NCI-H2196 treated with DMSO at 0.1 percent for 48 hours (cell line): ENCODE results near the gene TUBB3.
A peak's percentile ranks its signal among the peaks of the same experiment; 100 is the strongest.
"Not testable (repeated sequence)": the region's sequence is repeated elsewhere in the genome, so short reads cannot be mapped to it uniquely, and the experiment has no call there.

Source experiments
- DNase-seq: peaks from one replicate; lab custom pipeline; 2025; ENCODE audit not compliant: unreplicated experiment; lab: John Stamatoyannopoulos, UW

TUBB3 gene

DNA sequence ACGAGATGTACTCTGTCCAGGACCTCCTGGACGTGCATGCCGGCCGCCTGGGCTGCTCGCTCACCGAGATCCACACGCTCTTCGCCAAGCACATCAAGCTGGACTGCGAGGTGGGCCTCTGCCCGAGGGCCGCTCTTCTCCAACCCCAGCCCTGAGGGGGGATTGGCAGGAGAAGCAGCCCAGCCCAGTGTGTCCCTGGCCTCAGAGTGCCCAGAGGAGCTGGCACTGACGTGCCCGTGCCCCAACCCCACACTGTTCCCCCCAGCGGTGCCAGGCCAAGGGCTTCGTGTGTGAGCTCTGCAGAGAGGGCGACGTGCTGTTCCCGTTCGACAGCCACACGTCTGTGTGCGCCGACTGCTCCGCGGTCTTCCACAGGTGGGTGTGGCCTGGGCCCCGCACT, 41.1 kb downstream of the TUBB3 start:
- DNase-seq: no peak

DNA sequence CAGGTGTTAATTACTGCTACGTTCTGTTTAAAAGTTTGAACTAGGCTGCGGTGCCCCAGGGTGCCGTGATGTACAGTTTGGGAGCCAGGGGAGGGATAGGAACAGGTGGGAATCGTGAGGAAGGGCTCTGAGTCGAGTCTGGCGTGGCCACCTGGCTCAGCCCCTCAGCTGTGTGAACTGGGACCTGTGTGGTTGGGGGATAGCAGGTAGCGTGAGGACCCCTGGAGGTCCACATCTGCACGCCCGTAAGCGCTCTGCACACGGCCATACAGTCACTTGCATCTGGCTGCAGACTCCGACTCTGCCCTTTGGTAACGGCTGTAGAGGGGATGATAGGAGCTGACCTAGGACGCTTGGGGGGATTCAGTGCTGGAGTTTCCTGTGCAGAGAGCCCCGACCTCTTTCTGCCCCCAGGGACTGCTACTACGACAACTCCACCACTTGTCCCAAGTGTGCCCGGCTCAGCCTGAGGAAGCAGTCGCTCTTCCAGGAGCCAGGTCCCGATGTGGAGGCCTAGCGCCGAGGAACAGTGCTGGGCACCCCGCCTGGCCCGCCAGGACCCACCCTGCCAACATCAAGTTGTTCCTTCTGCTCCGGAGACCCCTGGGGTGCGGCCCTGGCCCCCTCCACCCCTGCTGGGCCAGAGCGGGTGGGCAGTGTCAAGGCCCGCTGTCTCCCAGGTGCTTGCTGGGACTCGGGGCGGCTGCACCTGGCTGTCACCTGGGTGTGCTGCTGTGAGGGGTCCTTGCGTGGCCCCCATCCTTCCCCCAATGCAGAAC, 42.5 kb downstream of the TUBB3 start:
- no peak for DNase-seq

DNA sequence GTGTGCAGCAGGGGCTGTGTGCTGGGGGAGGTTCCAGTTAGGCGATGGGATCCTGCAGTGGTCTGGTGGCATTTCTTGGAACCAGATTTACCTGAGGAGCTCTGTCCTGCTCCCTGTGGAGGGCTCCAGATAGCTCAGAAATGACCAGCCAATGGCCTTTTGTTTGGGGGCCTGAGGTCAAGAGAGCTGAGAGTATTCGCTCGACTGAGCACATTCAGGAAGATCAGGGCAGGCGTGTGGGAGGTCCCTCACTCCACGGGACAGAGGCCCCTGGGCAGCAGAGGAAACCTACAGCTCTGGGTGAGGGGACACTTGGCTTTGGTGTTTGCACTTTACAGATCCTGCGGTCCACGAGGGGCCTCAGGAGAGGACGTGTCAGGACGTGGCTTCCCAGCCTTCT, 43.6 kb downstream of the TUBB3 start:
- DNase-seq: no peak

- not testable (repeated sequence) for DNase-seq
These were observed 44.3 kb downstream of the TUBB3 start for GRCh38 chr16:89967436-89967835.

DNA sequence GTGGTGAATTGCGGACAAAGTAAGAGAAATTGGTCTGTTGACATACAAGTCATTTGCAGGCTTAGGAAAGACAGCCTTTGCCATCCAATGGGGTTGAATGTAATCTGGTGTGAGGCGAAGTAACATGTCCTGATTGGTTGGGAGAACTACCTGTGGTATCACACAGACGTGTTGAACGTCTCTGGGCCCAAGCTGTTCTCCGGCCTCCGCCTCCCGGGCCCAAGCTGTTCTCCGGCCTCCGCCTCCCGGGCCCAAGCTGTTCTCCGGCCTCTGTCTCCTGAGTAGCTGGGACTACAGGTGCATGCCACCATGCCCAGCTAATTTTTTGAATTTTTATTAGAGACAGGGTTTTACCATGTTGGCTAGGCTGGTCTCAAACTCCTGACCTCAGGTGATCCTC, 44.9 kb downstream of the TUBB3 start:
- not testable (repeated sequence) for DNase-seq

- DNase-seq: no peak
These were observed 46.7 kb downstream of the TUBB3 start for GRCh38 chr16:89969741-89970410.

GRCh38 chr16:89971495-89972243, 48.5 kb downstream of the TUBB3 start:
- DNase-seq: no peak

GRCh38 chr16:89972244-89973234, 49.4 kb downstream of the TUBB3 start:
- DNase-seq: peak; percentile 42

GRCh38 chr16:89973235-89973634, 50.1 kb downstream of the TUBB3 start:
- no peak for DNase-seq

- DNase-seq: no peak
These were observed 50.7 kb downstream of the TUBB3 start for GRCh38 chr16:89973654-89974335.

- DNase-seq: no peak
These were observed 51.7 kb downstream of the TUBB3 start for GRCh38 chr16:89974870-89975269.

- DNase-seq: no peak
These were observed 58.3 kb downstream of the TUBB3 start for GRCh38 chr16:89981414-89981813.

GRCh38 chr16:89982318-89982717, 59.2 kb downstream of the TUBB3 start:
- no peak for DNase-seq

- no peak for DNase-seq
These were observed 60.4 kb downstream of the TUBB3 start for GRCh38 chr16:89983536-89983935.

DNA sequence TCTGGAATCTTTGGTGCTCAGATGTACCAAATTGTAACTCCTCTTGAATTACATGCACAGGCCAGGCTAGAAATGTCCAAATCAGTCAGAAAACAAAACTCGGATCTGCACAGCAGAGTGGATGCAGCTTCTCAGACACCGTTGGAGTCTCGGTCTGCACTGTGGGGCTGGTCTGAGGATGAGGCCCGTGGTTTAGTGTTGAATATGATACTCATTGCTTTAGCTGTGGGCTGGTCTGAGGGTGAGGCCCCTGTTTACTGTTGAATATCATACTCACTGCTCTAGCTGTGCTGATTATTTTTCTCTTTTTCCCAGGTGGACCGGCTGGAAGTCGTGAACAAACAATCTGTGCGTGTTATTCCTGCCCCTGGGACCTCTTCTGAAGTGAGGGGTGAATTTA, 61.1 kb downstream of the TUBB3 start:
- DNase-seq: no peak

GRCh38 chr16:89985219-89985618, 62.1 kb downstream of the TUBB3 start:
- DNase-seq: no peak
